Nephron progenitor cell (in vitro differentiated cells): ENCODE results near the gene PRIM2.
"Not testable (repeated sequence)": the region's sequence is repeated elsewhere in the genome, so short reads cannot be mapped to it uniquely, and the experiment has no call there.

ENCODE experiments used
- DNase-seq: peaks from one replicate; pipeline ENCODE4 v3.0.0; 2021
- H3K27ac Mint-ChIP-seq: 2 replicates; pipeline ENCODE4 v1.8.0; 2021; ENCODE audit warnings: mild to moderate bottlenecking, moderate library complexity, mixed read lengths
- H3K27me3 Mint-ChIP-seq: 2 replicates; pipeline ENCODE4 v1.8.0; 2021; ENCODE audit warnings: mild to moderate bottlenecking, low read depth, mixed read lengths; ENCODE audit not compliant: poor library complexity
- H3K36me3 Mint-ChIP-seq: 2 replicates; pipeline ENCODE4 v1.8.0; 2021; ENCODE audit warnings: low read depth, mixed read lengths
- H3K4me1 Mint-ChIP-seq: 2 replicates; pipeline ENCODE4 v1.8.0; 2021; ENCODE audit warnings: mixed read lengths
- H3K4me3 Mint-ChIP-seq: 2 replicates; pipeline ENCODE4 v1.8.0; 2021; ENCODE audit warnings: mild to moderate bottlenecking, moderate library complexity, mixed read lengths
- H3K9me3 Mint-ChIP-seq: 2 replicates; pipeline ENCODE4 v1.8.0; 2021; ENCODE audit warnings: mild to moderate bottlenecking, moderate library complexity, mixed read lengths
- TF ChIP-seq, protein P1 (sequence below): fragments of 200-600 bp; sonication (generic); IDR thresholded peaks from 2 replicates; pipeline ENCODE4 v1.5.0; 2021; ENCODE audit warnings: antibody characterized with exemption

Gene PRIM2

DNA sequence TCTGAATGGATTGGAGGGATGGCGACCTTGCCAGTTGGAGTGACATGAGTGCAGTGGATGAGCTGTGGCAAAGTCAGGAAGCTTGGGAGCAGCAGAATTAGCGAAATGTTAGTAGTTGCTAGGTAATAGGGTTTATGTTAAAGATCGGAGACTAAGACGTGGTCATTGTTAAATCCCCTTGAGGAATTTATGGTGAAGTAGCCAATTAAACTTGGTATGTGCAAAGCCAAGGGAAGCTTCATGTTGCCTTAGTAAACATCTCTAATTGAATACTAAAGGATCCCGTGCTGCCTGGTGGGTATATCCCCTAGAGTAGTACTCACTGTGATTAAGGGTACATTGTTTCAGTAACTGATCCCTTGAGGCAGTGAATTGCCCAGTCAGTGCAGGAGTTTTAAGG lies 106.0 kb downstream of the PRIM2 start:
- no peak overlapping the region for H3K4me3 Mint-ChIP-seq
- no peak for DNase-seq
- TF ChIP-seq, protein P1, sequence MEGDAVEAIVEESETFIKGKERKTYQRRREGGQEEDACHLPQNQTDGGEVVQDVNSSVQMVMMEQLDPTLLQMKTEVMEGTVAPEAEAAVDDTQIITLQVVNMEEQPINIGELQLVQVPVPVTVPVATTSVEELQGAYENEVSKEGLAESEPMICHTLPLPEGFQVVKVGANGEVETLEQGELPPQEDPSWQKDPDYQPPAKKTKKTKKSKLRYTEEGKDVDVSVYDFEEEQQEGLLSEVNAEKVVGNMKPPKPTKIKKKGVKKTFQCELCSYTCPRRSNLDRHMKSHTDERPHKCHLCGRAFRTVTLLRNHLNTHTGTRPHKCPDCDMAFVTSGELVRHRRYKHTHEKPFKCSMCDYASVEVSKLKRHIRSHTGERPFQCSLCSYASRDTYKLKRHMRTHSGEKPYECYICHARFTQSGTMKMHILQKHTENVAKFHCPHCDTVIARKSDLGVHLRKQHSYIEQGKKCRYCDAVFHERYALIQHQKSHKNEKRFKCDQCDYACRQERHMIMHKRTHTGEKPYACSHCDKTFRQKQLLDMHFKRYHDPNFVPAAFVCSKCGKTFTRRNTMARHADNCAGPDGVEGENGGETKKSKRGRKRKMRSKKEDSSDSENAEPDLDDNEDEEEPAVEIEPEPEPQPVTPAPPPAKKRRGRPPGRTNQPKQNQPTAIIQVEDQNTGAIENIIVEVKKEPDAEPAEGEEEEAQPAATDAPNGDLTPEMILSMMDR, result no peak

DNA sequence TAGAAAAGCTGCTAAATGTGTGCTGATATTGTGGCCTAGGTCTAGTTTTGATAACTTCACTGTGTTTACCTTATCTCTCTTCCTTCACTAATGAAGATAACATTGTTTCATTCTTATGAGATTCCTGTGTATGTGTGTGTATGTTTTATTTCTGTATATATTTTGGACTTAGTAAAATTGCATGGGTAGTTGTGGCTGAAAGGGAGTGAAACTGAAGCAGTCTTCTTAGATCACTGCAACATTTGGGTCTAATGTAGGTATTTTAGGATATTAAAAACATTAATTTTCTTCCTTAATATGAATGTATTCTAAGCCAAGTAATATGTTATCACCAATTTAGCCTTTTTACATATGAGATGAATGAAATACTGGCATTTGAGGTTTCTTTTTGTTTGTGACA lies 114.3 kb downstream of the PRIM2 start:
- peak overlapping the region; percentile 6 for H3K27ac Mint-ChIP-seq
- DNase-seq, H3K27me3 Mint-ChIP-seq, H3K9me3 Mint-ChIP-seq, H3K36me3 Mint-ChIP-seq, H3K4me3 Mint-ChIP-seq: not testable (repeated sequence)
- H3K4me1 Mint-ChIP-seq, result peaks cover 17% of the 10 kb centered on the region

More for the DNA sequence above, 106.0 kb downstream of the PRIM2 start:
- H3K36me3 Mint-ChIP-seq, result no peaks in the 10 kb centered on the region
- peaks cover 14% of the 10 kb centered on the region for H3K4me1 Mint-ChIP-seq
- no peaks in the 10 kb centered on the region for H3K9me3 Mint-ChIP-seq
- peak overlapping the region; percentile 72 for H3K27ac Mint-ChIP-seq
- no peaks in the 10 kb centered on the region for H3K27me3 Mint-ChIP-seq

DNA sequence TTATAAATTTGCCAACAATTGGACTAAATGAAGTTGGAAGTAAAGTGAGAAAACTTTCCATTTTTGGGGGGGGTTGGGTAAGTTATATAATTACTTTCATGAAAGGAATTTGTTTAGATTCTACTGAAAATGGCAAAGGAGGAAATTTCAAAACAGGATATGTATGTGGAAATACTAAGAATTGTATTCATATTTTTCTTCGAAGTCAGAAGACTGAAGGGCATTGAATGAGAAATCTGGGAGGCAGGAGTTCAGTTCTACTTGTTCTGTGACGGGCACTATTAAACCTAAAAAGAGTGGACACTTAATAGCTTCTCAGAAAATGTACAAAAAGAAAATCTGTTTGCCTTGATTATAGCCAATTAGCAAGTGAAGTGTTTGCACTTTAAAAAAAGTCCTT lies 114.7 kb downstream of the PRIM2 start:
- Mint-ChIP-seq H3K4me1 (peaks cover 17% of the 10 kb centered on the region), H3K27ac (peak overlapping the region; percentile 6), H3K9me3 (no peaks in the 10 kb centered on the region), H3K36me3 (no peaks in the 10 kb centered on the region), H3K4me3 (no peak overlapping the region), H3K27me3 (no peaks in the 10 kb centered on the region)
- no peak for DNase-seq
- TF ChIP-seq, protein P1, result no peak

DNA sequence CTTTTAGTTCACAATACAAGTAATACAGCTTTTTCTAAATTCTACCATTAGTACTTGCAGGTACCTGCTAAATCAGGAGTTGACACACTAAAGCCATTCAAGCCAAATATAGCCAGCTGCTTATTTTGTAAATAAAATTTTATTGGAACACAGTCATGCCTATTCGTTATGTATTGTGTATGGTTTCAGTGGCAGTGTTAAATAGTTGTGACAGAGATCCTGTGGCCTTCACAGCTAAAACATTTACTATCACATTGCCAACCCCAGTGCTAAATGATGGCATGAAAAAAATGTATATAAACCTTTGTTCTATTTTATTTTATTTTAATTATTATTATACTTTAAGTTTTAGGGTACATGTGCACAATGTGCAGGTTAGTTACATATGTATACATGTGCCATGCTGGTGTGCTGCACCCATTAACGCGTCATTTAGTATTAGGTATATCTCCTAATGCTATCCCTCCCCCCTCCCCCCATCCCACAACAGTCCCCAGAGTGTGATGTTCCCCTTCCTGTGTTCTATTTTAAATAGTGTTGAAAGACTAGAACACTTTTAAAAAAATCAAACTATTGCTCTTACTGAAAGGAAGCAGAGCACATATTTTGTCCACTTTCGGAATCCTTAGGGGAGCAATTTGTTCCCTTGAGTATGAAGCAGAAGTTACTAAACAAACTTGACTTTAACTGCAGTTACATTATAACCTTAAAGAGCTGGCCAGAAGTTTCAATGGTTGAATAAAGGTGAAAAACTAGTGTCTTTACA lies 115.7 kb downstream of the PRIM2 start:
- Mint-ChIP-seq H3K36me3 (no peaks in the 10 kb centered on the region), H3K4me1 (peaks cover 17% of the 10 kb centered on the region), H3K27ac (no peak overlapping the region)

DNA sequence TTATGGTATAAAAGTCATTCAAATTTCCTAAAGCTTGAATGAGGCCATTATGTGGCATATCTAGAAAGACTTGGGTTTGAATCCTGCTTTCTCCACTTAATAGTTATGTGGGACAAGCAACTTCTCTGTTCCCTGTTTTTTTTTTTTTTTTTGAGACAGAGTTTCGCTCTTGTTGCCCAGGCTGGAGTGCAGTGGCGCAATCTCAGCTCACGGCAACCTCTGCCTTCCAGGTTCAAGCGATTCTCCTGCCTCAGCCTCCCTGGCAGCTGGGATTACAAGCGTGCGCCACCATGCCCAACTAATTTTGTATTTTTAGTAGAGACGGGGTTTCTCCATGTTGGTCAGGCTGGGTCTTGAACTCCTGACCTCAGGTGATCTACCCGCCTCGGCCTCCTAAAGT lies 116.4 kb downstream of the PRIM2 start:
- H3K27ac Mint-ChIP-seq, H3K27me3 Mint-ChIP-seq, DNase-seq, H3K36me3 Mint-ChIP-seq, H3K9me3 Mint-ChIP-seq, H3K4me3 Mint-ChIP-seq: not testable (repeated sequence)
- peaks cover 17% of the 10 kb centered on the region for H3K4me1 Mint-ChIP-seq

More for the DNA sequence above, 115.7 kb downstream of the PRIM2 start:
- Mint-ChIP-seq H3K27me3 (no peaks in the 10 kb centered on the region), H3K4me3 (no peak overlapping the region), H3K9me3 (no peaks in the 10 kb centered on the region)
- no peak for DNase-seq
- TF ChIP-seq, protein P1, result no peak

DNA sequence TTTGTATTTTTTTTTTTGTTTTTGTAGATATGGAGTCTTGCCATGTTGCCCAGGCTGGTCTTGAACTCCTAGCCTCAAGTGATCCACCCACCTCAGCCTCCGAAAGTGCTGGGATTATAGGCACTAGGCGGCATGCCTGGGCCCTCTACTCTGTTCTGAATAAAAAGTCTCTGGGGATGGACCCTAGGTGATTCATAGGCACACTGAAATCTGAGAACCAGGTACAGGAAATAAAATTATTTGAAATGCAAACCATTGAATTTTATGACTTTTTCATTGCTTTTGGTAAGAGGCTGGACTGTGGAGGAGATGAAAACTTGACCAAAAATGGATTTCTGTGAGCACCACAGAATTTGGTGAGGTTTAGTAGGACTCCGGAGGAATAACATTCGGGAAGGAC lies 117.5 kb downstream of the PRIM2 start:
- Mint-ChIP-seq H3K27me3 (no peaks in the 10 kb centered on the region), H3K9me3 (no peaks in the 10 kb centered on the region), H3K27ac (peak overlapping the region; percentile 95), H3K4me3 (no peak overlapping the region), H3K4me1 (peaks cover 17% of the 10 kb centered on the region), H3K36me3 (no peaks in the 10 kb centered on the region)
- TF ChIP-seq, protein P1, result no peak
- no peak for DNase-seq
